ENCODE measurements around the gene COPS4.
"Not testable (repeated sequence)": the region's sequence is repeated elsewhere in the genome, so short reads cannot be mapped to it uniquely, and the experiment has no call there.

COPS4 gene

GRCh38 chr4:83084956-83085355 is 50.0 kb downstream of the COPS4 start:
- DNase-seq (ENCODE audit: low spot score), result not testable (repeated sequence)

- DNase-seq (ENCODE audit: low spot score), result no peak
Observed at GRCh38 chr4:83089410-83090157, 54.6 kb downstream of the COPS4 start.

- no peak for DNase-seq (ENCODE audit: low spot score)
Observed at GRCh38 chr4:83093060-83093640, 58.2 kb downstream of the COPS4 start.

- DNase-seq (ENCODE audit: low spot score), result no peak
Observed at GRCh38 chr4:83096397-83096796, 61.4 kb downstream of the COPS4 start.

- DNase-seq (ENCODE audit: low spot score), result no peak
Observed at GRCh38 chr4:83104991-83105390, 70.0 kb downstream of the COPS4 start.

GRCh38 chr4:83107631-83108030 is 72.6 kb downstream of the COPS4 start:
- DNase-seq (ENCODE audit: low spot score), result no peak

- no peak for DNase-seq (ENCODE audit: low spot score)
Observed at GRCh38 chr4:83108101-83108861, 73.3 kb downstream of the COPS4 start.

- DNase-seq (ENCODE audit: low spot score), result peak; percentile 25
Observed at GRCh38 chr4:83109480-83110222, 74.7 kb downstream of the COPS4 start.

GRCh38 chr4:83110223-83110945 is 75.4 kb downstream of the COPS4 start:
- DNase-seq (ENCODE audit: low spot score), result peak; percentile 83

GRCh38 chr4:83110970-83111750 is 76.2 kb downstream of the COPS4 start:
- no peak for DNase-seq (ENCODE audit: low spot score)

GRCh38 chr4:83111751-83112141 is 76.8 kb downstream of the COPS4 start:
- DNase-seq (ENCODE audit: low spot score), result not testable (repeated sequence)

- DNase-seq (ENCODE audit: low spot score), result no peak
Observed at GRCh38 chr4:83112231-83112630, 77.2 kb downstream of the COPS4 start.

GRCh38 chr4:83112678-83113428 is 77.9 kb downstream of the COPS4 start:
- no peak for DNase-seq (ENCODE audit: low spot score)

GRCh38 chr4:83113429-83113786 is 78.4 kb downstream of the COPS4 start:
- DNase-seq (ENCODE audit: low spot score), result no peak

- no peak for DNase-seq (ENCODE audit: low spot score)
Observed at GRCh38 chr4:83114576-83114975, 79.6 kb downstream of the COPS4 start, which contains the start of gene PLAC8. PLAC8 (minus strand) TSS chr4:83114729; CDS start chr4:83107921, 6,808 bp downstream.

GRCh38 chr4:83115000-83115399 is 80.0 kb downstream of the COPS4 start:
- DNase-seq (ENCODE audit: low spot score), result no peak

GRCh38 chr4:83115656-83116285 is 80.8 kb downstream of the COPS4 start:
- no peak for DNase-seq (ENCODE audit: low spot score)

GRCh38 chr4:83118869-83119268 is 83.9 kb downstream of the COPS4 start:
- no peak for DNase-seq (ENCODE audit: low spot score)

GRCh38 chr4:83121246-83121645 is 86.3 kb downstream of the COPS4 start:
- DNase-seq (ENCODE audit: low spot score), result no peak
